Fibroblast of skin of right biceps (primary cell): ENCODE data around the gene TMEM61.

Experiments used
- DNase-seq: peaks from one replicate; pipeline ENCODE4 v3.0.0-alpha.2; 2013

Gene TMEM61

GRCh38 chr1:54986025-54986424 lies 5.6 kb downstream of the TMEM61 start:
- no peak for DNase-seq

GRCh38 chr1:54986533-54986932 lies 6.1 kb downstream of the TMEM61 start:
- no peak for DNase-seq

DNA sequence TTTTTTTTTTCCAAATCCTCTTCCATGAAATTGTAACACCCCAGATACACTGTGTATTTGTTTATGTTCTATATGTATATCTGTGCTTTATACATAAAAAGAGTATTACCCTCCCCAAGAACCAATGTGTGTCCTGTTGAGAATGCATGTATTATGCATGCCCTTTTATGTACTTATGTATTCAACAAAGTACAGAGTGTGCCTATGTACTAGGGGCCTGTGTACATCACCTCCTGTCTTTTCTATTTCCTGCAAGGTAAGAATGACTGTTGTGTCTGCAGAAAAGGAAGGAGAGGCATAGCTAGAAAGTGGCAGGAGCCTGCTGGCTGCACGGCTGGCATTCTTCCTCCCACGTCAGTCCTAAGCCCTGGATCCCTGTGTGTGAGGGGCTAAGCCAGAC lies 7.0 kb downstream of the TMEM61 start:
- no peak for DNase-seq

- peak; percentile 76 for DNase-seq
Measured at GRCh38 chr1:54987919-54988705, 7.7 kb downstream of the TMEM61 start.

- no peak for DNase-seq
Measured at GRCh38 chr1:54988975-54989374, 8.5 kb downstream of the TMEM61 start.

- DNase-seq: no peak
Measured at GRCh38 chr1:54989473-54989872, 9.0 kb downstream of the TMEM61 start.

DNA sequence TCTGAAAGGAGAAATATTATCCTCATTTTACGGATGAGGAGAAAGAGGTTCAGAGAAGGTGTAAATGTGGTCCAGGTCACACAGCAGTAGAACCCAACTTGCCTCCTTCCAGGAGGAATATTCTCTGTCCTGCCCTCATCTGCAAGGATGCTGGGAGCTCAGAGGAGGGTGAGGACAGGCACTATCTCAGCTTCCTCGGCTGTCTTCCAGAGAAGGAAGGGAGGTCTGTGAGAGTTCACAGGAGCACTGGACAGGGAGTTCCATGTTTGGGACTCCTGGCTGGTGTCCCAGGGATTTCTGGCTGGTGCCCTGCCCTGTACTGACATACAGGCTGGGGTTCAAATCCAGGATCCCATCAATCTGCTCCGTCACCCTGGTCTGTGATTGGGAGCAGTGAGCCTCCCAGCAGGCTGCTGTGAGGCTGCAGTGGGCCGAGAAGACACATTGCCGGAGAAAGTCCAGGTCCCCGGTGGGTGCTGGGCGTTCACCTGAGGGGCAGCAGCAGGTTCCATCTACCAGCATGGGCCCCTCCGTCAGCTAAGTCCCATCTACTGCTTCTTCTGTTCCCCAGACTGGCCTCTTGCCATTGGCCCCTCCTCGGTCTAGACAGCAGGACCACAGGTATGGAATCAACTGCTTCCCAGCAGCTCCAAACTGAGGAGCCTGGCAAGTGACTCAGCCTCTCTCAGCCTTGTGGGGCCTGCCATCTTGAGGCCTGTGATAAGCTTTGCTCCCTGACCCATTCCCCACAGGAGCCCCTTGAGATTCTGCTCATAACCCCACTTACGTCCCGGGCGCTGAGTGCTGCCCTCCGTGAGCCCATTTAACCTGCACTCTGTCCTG lies 9.8 kb downstream of the TMEM61 start:
- peak; percentile 33 for DNase-seq

DNA sequence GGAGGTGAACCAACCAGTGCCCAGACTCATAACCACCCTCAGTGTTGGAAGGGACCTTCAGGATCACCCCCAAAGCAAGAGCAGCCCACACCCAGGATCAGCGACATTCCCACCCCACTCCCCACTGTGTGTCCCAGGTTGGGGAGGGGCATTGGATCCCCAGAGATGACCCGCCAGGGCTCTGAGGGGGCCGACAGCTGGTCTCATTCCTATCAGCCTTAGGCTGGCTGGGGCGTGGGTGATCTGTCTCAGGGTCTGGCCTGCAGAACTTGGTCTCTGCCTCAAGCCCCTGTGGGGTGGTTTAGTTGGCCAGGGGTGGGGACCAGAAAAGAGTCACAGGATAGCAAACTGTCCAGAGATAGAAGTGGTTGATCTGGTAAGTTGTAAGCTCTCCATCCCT lies 10.5 kb downstream of the TMEM61 start:
- DNase-seq: no peak

DNA sequence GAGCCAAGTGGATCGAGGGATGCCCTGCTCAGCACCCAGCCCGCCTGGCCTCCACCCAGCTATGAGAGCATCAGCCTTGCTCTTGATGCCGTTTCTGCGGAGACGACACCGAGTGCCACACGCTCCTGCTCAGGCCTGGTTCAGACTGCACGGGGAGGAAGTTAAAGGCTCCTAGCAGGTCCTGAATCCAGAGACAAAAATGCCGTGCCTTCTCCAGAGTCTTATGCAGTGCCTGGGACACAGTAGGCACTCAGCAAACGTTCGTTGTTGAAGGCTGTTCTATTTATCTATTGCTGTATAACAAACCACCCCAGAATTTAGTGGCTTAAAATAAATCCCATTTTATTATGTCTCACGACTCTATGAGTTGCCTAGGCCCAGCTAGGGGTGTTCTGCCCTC lies 11.5 kb downstream of the TMEM61 start:
- no peak for DNase-seq

DNA sequence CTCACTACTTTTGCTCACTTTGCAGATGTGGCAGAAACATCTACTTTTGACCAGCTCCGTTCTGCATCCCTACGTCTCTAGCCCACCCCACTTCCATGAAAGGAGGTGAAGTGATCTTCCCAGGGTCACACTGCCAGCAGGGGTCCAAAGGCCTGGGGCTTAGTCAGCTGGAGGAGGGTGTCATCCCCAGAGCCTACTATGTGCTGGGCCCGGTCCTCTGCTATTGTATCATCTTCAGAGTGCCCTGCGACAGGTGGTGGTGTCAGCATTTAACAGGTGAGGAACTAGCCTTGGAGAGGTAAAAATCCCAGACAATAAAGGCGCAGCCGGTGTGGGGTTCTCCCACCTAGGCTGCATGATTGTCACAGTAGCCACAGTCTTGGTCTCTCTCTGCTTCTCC lies 12.7 kb downstream of the TMEM61 start:
- DNase-seq: no peak

DNA sequence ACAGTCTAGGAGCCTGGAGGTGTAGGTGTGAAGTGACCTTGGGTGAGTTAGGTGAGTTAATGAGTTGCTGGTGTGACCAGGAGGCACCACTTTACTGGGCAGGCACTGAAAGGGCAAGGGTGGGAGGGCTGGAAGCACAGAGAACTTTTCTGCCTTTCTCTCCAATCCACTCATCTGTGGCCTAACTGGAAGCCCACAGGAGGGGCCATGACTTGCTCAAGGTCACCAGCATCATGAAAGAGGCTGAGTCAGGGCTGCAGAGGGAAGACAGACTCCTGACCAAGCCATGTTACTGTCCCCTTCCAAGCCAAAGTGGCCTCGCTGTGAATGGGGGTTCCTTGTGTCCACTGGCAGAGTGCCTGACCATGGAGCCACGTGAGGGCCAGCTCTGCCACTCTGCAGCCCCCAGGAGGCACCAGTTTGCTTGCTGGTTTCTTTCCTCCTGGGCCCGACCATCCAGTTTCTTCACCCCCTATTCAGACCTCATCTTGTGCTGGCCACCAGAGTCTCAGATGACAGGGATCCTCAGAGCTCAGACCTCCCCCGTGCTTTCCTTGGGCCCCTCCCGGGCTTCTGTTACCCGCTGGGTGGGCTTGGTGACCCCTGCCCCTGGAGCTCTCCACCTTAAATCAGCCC lies 14.0 kb downstream of the TMEM61 start:
- no peak for DNase-seq

DNA sequence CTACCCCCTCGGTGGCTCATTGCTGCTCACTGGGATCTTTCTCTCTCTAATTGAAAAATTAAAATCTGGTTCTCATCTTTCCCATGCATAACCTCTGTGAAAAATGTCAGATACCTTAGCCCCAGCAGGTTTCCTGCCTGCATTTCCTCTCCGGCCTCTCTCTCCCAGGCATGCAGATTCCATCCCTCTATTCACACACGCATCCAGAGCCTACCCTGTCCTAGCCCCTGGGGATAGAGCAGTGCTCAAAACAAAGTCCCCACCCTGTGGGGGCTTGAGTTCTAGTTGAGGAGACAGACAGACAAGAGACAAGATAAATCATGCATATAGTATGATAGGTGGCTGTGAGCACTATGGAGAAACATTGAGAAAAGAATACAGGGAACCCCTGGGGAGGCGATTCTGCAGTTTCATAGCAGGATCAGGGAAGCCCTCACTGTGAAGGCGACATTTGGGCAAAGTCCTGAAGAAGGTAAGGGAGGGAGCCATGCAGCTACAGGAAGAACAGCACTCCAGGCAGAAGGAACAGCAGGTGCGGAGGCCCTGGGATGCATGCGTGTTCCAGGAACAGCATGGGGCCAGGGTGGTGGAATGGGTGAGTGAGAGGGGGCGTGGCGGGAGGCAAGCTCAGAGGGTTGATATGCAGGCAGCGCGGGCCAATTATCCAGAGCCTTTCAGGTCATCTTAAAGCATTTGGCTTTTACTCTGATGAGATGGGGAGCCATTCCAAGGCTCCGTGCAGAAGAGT lies 14.8 kb downstream of the TMEM61 start:
- DNase-seq: no peak

- no peak for DNase-seq
Measured at GRCh38 chr1:54995835-54996234, 15.4 kb downstream of the TMEM61 start.

DNA sequence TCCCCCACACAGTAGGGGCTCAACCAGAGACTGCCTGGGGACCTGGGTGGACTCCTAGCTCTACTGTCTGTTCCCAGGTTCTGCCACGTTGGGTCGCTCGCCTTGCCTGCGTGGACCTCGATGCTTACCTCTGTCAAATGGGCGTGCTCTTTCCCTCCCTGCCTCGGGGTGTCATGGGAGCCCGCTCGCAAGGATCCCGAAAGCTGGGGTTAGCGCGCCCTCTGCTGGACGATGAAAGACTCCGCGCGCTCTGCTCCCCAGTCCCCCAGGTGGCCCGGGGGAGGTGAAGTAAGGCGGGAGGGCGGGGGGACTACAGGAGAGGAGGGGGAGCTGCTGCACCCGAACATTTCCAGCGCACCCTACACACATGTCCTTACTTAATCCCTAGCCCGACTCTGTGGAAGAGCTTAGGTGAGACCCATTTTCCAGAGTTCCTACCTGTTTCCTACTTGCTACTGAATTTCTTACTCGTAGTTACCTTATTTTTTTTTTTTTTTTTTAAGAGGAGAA lies 16.0 kb downstream of the TMEM61 start:
- DNase-seq: peak; percentile 71

- DNase-seq: no peak
Measured at GRCh38 chr1:54996869-54997710, 16.7 kb downstream of the TMEM61 start.

DNA sequence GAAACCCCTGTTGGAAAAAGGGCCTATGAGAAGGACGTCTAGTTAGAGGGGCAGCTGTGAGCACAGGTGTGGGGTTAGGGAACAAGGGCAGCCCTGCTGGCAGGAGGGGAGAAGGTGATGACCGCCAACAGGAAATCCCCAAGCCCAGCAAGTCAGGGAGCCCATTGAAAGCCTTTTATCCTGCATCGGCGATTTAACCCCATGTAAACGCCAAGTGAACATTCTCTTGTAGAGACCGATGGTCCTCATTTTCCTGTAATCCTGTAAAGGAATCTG lies 17.2 kb downstream of the TMEM61 start:
- no peak for DNase-seq

DNA sequence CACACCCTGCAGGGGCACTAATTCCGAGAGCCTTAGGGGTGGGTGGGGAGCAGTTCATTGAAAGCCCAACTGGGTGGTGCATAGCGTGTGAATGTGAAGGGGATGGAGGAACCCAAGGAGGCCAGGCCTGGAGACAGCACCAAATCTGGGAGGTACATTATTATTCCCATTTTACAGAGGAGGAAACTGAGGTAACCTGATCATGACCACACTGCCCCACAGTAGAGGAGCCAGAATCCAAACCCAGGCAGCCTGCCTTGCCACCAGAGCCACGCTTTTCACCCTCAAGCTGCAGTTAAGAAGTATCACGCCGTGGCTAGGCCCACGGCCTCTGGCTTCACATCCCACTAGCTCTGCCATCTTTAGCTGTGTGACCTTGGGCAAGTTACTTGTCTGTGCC lies 17.7 kb downstream of the TMEM61 start:
- DNase-seq: no peak

- no peak for DNase-seq
Measured at GRCh38 chr1:54998677-54999076, 18.2 kb downstream of the TMEM61 start, which contains the start of gene BSND. Gene BSND, plus strand, starts transcription at chr1:54998933. Its CDS starts 254 bp downstream, at chr1:54999187.

- no peak for DNase-seq
Measured at GRCh38 chr1:55000110-55001085, 20.0 kb downstream of the TMEM61 start.

GRCh38 chr1:55001311-55001710 lies 20.9 kb downstream of the TMEM61 start:
- DNase-seq: no peak

GRCh38 chr1:55002686-55003085 lies 22.3 kb downstream of the TMEM61 start:
- DNase-seq: no peak
